Right renal cortex interstitium (tissue), 3 donors: ENCODE measurements around the gene DPYD. TPM values are rescaled to one million over a fixed set of nuclear protein-coding genes. Genes with fewer than 3 reads are reported as not detected.

Source experiments
- DNase-seq, 3 donors: peaks; one replicate each; pipeline ENCODE4 v3.0.0-alpha.2; 2013; ENCODE audit warnings: low read depth in 3 of 3, low spot score in 2 of 3
- polyA plus RNA-seq, 3 donors: library from polyadenylated mRNA; unstranded; fragments of 120-200 nt; gene quantifications; one replicate each; pipeline ENCODE4 v1.2.1, GENCODE V29; 2013; ENCODE audit not compliant: insufficient read length in 3 of 3

Gene DPYD
- polyA plus RNA-seq, 3 donors = 13.8 to 14.9 (median 14.4) TPM

DNA sequence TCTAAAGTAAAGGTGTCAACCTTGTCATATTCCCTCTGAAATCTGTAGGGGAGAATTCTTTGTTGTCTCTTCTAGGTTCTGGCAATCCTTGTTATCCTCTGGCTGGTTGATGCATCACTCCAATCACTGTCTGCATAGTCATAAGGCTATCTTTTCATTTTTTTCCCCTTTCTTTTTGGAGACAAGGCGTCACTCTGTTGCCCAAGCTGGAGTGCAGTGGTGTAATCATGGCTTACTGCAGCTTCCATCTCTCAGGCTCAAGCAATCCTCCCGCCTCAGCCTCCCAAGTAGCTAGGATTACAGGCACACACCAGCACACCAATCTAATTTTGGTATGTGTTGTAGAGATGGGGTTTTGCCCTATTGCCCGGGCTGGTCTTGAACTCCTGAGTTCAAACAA, 12.9 kb downstream of the DPYD start:
- no peak for DNase-seq

DNA sequence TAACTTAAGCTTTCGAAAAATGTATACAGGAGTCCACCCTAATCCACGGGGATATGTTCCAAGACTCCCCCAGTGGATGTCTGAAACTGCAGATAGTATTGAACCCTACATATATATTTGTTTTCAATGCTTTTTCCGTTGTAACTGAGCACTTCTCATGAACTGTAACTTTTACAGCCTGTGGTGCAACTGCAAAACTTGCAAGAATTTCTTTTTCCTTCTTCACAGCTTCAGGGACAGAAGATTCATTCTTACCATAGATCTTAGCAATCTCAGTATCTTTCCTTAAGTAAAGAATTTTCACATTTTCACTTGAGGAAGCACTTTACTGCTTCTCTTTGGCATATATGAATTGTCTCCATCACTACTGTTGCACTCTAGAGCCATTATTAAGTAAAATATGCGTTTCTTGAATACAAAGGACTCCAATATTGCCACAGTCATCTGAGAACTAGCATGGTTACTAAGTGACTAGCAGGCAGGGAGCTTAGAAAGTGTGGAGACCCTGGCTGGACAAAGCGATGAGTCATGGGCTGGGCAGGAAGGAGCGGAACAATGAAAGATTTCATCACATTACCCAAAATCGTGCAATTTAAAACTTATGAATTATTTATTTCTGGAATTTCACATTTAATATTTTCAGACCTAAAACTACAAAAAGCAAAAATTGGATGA, 14.1 kb downstream of the DPYD start:
- no peak for DNase-seq

DNA sequence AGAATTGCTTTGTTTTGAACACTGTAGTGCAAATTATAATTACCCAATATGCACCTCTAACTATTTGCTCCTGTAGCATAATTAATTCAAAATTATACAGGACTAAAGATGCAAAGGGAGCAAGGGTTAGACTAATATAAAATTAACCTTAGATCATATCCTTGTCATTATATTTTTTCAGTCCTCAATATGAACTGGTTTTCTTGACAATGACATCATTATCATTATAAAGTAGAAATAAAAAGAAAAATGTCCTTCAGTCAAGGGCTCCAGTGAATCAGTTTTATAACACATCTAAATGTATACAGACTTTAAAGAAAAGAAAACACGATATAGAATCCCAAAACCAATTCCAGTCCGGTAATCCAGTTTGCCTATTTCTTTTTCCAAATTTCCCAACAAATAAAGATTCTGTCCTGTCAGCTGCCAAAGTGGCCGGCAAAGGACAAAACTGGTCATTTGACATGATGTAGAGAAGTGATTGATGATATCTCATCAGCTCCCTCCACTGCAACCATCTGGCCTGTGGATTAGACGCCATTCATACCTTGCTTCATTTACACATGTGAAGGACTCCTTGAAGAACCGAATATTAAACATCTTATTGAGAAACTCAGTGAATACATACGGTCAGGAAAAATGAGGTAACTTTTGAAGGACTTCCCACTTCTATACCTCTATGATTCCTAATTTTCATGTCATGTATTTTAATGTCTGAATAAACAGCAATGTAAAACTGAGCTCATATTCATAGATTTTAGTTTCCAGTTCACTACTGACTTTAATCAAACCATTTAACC, 15.5 kb downstream of the DPYD start:
- DNase-seq = no peak

GRCh38 chr1:97904534-97904933, 16.3 kb downstream of the DPYD start:
- DNase-seq = no peak

- DNase-seq = no peak
Measured at GRCh38 chr1:97903626-97904025, 17.2 kb downstream of the DPYD start.

- no peak for DNase-seq
Measured at GRCh38 chr1:97902067-97902466, 18.8 kb downstream of the DPYD start.

- no peak for DNase-seq
Measured at GRCh38 chr1:97901017-97901658, 19.7 kb downstream of the DPYD start.

DNA sequence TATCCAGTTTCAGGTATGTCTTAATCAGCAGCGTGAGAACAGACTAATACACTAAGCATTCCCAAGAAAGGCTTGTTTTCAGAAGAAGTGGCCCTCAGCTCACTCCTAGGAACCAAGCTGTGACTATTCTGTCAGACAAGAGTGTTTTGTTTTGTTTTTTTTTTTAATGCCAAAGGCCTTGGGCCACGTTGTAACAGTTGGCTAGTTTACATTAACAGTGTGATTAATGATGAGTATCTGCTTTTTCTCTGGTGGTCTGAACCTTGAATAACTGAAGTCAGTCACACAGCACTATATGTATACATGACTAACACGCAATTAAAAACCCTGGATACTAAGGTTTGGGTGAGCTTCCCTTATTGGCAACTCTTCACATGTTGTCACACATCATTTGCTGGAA, 21.9 kb downstream of the DPYD start:
- DNase-seq = no peak

- DNase-seq = no peak
Measured at GRCh38 chr1:97895278-97895677, 25.6 kb downstream of the DPYD start.

DNA sequence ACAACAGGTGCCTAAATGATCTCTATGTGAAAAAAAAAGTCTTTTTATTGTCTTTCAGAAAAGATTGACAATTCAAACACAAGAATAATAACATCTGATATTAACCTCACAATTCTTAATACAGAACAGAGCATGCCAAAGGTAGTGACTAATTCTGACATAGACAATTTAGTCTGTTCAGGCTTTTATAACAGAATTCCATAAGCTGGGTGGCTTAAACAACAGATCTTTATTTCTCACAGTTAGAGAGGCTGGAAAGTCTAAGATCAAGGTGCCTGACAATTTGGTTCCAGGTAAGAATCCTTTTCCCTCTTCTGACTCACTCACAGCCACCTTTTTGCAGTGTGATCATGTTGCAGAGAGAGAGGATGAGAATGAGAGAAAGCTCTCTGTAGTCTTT, 27.0 kb downstream of the DPYD start:
- no peak for DNase-seq

DNA sequence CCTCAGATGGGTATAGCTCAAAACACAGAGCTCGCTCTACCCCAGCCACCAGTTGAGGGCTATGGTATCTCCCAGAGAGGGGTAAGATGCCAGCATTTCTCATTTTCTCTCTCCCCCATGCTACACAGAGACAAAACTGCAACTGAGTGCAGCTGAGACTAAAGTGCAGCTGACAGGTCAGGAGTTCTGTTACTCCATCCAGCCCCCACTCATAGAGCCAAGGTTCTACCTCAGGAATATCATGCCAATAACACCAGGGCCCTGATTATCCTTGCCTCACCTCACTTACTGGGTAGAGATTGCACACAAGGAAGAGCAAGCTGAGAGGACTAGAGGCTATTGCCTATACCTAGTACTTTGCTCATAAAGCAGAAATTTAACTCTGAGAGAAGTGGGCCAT, 34.6 kb downstream of the DPYD start:
- DNase-seq = no peak

DNA sequence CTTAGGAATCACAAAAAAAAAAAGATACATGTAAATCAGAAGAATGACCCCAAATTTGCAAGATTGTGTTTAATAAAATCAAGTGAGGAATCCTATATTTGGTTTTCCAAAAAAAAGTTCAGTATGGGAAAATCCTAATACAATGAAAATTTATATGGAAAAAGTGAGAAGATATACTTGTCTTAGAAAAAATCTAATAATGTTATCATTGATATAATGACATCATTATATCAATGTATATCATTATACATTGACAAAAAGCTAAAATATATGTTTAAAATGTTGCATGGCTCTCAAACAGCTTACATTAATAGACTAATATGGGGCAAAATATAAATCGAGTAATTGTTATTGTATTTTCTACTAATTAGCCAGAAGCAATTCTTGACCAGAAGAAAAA, 37.0 kb downstream of the DPYD start:
- no peak for DNase-seq

- no peak for DNase-seq
Measured at GRCh38 chr1:97877307-97877706, 43.5 kb downstream of the DPYD start.

GRCh38 chr1:97875996-97876395, 44.8 kb downstream of the DPYD start:
- no peak for DNase-seq

DNA sequence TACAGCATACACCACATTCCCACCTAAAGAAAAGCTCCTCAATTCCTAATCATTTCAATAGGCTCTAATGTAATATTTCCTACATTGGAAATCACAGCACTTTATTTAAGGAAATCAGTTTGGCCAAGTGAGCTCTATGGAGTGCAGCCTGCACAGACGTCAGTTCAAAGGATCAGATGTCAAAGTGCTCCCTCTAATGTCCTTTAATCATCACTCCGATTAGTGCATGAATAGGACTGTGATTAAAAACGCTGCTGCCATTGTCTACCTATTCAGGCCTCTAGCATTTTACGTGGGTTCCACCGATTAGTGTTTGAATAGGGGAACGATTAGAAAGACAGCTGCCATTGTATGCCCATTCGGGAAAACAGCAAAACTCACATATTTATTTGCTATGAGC, 50.2 kb downstream of the DPYD start:
- no peak for DNase-seq

DNA sequence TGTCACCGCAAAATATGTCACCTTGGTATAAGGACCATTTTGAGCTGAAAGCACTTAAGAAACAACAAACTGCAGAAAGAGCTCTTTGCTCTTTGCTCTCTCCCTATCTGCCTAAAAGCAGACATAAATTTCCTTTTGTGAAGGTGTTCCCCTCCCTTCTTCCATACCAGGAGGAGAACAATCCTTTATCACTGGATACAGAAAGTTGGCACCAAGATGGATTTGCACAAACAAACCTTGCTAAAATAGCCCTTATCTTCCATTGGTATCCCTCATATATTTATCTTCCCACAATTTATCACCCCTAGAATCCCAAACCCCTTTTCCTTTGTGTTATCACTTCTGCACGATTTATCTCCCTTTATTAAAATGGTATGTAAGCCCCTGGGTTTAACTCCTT, 51.4 kb downstream of the DPYD start:
- DNase-seq = no peak

- DNase-seq = no peak
Measured at GRCh38 chr1:97867127-97867526, 53.7 kb downstream of the DPYD start.

DNA sequence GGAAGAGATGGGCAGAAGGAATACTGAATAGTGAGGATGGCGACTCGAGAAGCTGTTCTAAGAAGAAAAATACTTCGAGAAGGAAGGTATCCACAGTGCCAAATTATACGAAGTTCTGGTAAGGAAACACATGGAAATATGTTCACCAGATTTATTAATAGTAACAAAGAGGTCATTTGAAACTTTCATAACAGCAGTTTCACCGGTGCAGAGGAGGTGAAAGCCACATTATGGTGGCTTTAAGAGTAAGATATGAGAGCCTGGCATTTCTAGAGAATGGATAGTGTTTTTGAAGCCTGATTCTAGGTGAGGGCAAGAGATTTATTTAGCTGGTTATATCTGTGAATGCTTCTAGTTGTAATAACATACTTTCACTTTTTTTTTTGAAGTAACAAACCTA, 56.2 kb downstream of the DPYD start:
- DNase-seq = no peak

GRCh38 chr1:97853221-97853620, 67.6 kb downstream of the DPYD start:
- no peak for DNase-seq

- DNase-seq = peak in 1 of 3 donors; percentile 8
Measured at GRCh38 chr1:97849345-97850340, 71.2 kb downstream of the DPYD start.

DNA sequence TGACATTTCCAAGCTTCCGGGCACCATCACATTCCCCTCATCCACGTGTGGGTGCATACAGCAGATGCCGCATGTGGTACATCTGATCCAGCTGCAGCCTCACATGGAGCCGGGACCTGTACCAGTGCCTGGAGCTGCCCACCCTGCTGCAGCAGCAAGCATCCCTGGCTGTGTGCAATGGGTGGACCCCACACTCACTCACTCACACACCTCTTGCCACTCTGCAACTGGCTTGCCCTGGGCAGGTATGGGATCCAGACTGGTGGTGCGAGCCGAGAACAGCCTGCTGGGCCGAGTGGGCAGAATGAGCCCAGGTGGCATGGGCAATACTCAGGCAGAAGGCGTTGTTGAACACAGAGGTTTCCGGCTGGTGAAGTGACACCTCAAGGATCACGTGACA, 75.0 kb downstream of the DPYD start:
- no peak for DNase-seq
